H9 (cell line): ENCODE measurements around the gene KAT6B. TPM values are rescaled to one million over a fixed set of nuclear protein-coding genes. Genes with fewer than 3 reads are reported as not detected.

ENCODE experiments used
- DNase-seq: peaks from one replicate; pipeline ENCODE4 v3.0.0-alpha.2; 2017
- H2AFZ ChIP-seq: one replicate; pipeline ENCODE4 v1.6.1; 2013; ENCODE audit warnings: mild to moderate bottlenecking, low read length, control low read depth, moderate library complexity
- H2AK5ac ChIP-seq: 2 replicates; pipeline ENCODE4 v1.6.1; 2013; ENCODE audit warnings: low read length, control low read depth, mixed read lengths; ENCODE audit not compliant: insufficient read length
- H2BK120ac ChIP-seq: one replicate; pipeline ENCODE4 v1.6.1; 2013; ENCODE audit warnings: low read depth, mild to moderate bottlenecking, low read length, control low read depth, inconsistent platforms; ENCODE audit not compliant: poor library complexity, severe bottlenecking
- H2BK12ac ChIP-seq: 2 replicates; pipeline ENCODE4 v1.6.1; 2013; ENCODE audit warnings: low read length, control low read depth, mixed read lengths, low read depth; ENCODE audit not compliant: insufficient read length
- H2BK15ac ChIP-seq: 2 replicates; pipeline ENCODE4 v1.6.1; 2013; ENCODE audit warnings: low read depth, low read length, control low read depth
- H2BK20ac ChIP-seq: one replicate; pipeline ENCODE4 v1.6.1; 2013; ENCODE audit warnings: low read depth, mild to moderate bottlenecking, low read length, control low read depth, inconsistent platforms; ENCODE audit not compliant: poor library complexity, severe bottlenecking
- H2BK5ac ChIP-seq: 2 replicates; pipeline ENCODE4 v1.6.1; 2013; ENCODE audit warnings: low read length, control low read depth, mixed read lengths; ENCODE audit not compliant: insufficient read length
- H3K14ac ChIP-seq: 2 replicates; pipeline ENCODE4 v1.6.1; 2013; ENCODE audit warnings: low read length, control low read depth; ENCODE audit not compliant: insufficient read depth
- H3K18ac ChIP-seq: 2 replicates; pipeline ENCODE4 v1.6.1; 2013; ENCODE audit warnings: low read depth, mild to moderate bottlenecking, mixed read lengths, low read length, control low read depth; ENCODE audit not compliant: insufficient read length
- H3K23ac ChIP-seq: 2 replicates; pipeline ENCODE4 v1.6.1; 2013; ENCODE audit warnings: low read length, control low read depth, mixed read lengths, low read depth; ENCODE audit not compliant: insufficient read length
- H3K23me2 ChIP-seq: 2 replicates; pipeline ENCODE4 v1.6.1; 2013; ENCODE audit warnings: low read depth, mild to moderate bottlenecking, mixed read lengths, low read length, control low read depth; ENCODE audit not compliant: insufficient read length, poor library complexity, severe bottlenecking
- H3K27ac ChIP-seq: 2 replicates; pipeline ENCODE4 v1.5.1; 2013; ENCODE audit warnings: low read length, control low read depth, mixed read lengths, low read depth; ENCODE audit not compliant: insufficient read length
- H3K27me3 ChIP-seq: 2 replicates; pipeline ENCODE4 v1.6.1; 2013; ENCODE audit warnings: low read length, control low read depth, inconsistent platforms; ENCODE audit not compliant: insufficient read depth
- H3K4ac ChIP-seq: 2 replicates; pipeline ENCODE4 v1.6.1; 2013; ENCODE audit warnings: low read depth, mild to moderate bottlenecking, control low read depth, inconsistent platforms, low read length, moderate library complexity
- H3K4me1 ChIP-seq: 2 replicates; pipeline ENCODE4 v1.6.1; 2013; ENCODE audit warnings: low read length, control low read depth, inconsistent platforms; ENCODE audit not compliant: insufficient read depth
- H3K4me2 ChIP-seq: 2 replicates; pipeline ENCODE4 v1.6.1; 2013; ENCODE audit warnings: low read length, control low read depth, mixed read lengths; ENCODE audit not compliant: insufficient read length, insufficient read depth
- H3K56ac ChIP-seq: 2 replicates; pipeline ENCODE4 v1.6.1; 2013; ENCODE audit warnings: low read depth, mild to moderate bottlenecking, mixed read lengths, low read length, control low read depth; ENCODE audit not compliant: insufficient read length
- H3K79me1 ChIP-seq: 2 replicates; pipeline ENCODE4 v1.6.1; 2013; ENCODE audit warnings: low read depth, mild to moderate bottlenecking, moderate library complexity, low read length, control low read depth, inconsistent platforms; ENCODE audit not compliant: insufficient read depth, poor library complexity, severe bottlenecking
- H3K79me2 ChIP-seq: 2 replicates; pipeline ENCODE4 v1.6.1; 2013; ENCODE audit warnings: low read length, control low read depth, inconsistent platforms; ENCODE audit not compliant: insufficient read depth
- H3K9ac ChIP-seq: 2 replicates; pipeline ENCODE4 v1.6.1; 2013; ENCODE audit warnings: low read length, control low read depth, mixed read lengths; ENCODE audit not compliant: insufficient read length; ENCODE audit errors: extremely low read depth
- H3K9me3 ChIP-seq: one replicate; pipeline ENCODE4 v1.6.1; 2013; ENCODE audit warnings: low read depth, low read length, inconsistent platforms; ENCODE audit not compliant: control insufficient read depth
- H3T11ph ChIP-seq: one replicate; pipeline ENCODE4 v1.6.1; 2013; ENCODE audit warnings: mild to moderate bottlenecking, low read length, control low read depth, inconsistent platforms
- H4K20me1 ChIP-seq: one replicate; pipeline ENCODE4 v1.6.1; 2013; ENCODE audit not compliant: control insufficient read depth, insufficient read length, insufficient read depth
- H4K5ac ChIP-seq: 2 replicates; pipeline ENCODE4 v1.6.1; 2013; ENCODE audit warnings: low read depth, mild to moderate bottlenecking, mixed read lengths, low read length, control low read depth; ENCODE audit not compliant: insufficient read length
- H4K8ac ChIP-seq: replicated peaks from 2 replicates; pipeline ENCODE4 v1.6.1; 2013; ENCODE audit warnings: low read length, control low read depth, mixed read lengths, low read depth; ENCODE audit not compliant: insufficient read length
- H4K91ac ChIP-seq: 2 replicates; pipeline ENCODE4 v1.6.1; 2013; ENCODE audit warnings: low read depth, mild to moderate bottlenecking, moderate library complexity, mixed read lengths, low read length, control low read depth; ENCODE audit not compliant: insufficient read length
- H3K27ac Mint-ChIP-seq, 3 experiments: 2 replicates in 2 of 3; 3 replicates in 1 of 3; pipeline ENCODE4 v1.8.0; 2020 to 2021; ENCODE audit warnings: mixed read lengths in 3 of 3, mild to moderate bottlenecking in 1 of 3, moderate library complexity in 1 of 3
- H3K27me3 Mint-ChIP-seq: 2 replicates; pipeline ENCODE4 v1.8.0; 2021; ENCODE audit warnings: low read depth, mild to moderate bottlenecking, moderate library complexity, mixed read lengths
- H3K36me3 Mint-ChIP-seq, 3 experiments: 2 replicates in 2 of 3; 3 replicates in 1 of 3; pipeline ENCODE4 v1.8.0; 2020 to 2021; ENCODE audit warnings: low read depth in 3 of 3, mixed read lengths in 3 of 3; ENCODE audit not compliant: insufficient read depth in 1 of 3
- H3K4me1 Mint-ChIP-seq, 2 experiments: 2 replicates each; pipeline ENCODE4 v1.8.0; 2020; ENCODE audit warnings: mixed read lengths in 2 of 2
- H3K4me3 Mint-ChIP-seq, 2 experiments: 2 replicates in 1 of 2; 3 replicates in 1 of 2; pipeline ENCODE4 v1.8.0; 2020 to 2021; ENCODE audit warnings: mild to moderate bottlenecking in 2 of 2, mixed read lengths in 2 of 2, moderate library complexity in 1 of 2
- H3K9me3 Mint-ChIP-seq, 2 experiments: 2 replicates in 1 of 2; 3 replicates in 1 of 2; pipeline ENCODE4 v1.8.0; 2020; ENCODE audit warnings: mild to moderate bottlenecking in 2 of 2, mixed read lengths in 2 of 2, moderate library complexity in 1 of 2
- CTCF ChIP-seq: fragments of 200-600 bp; sonication (generic); conservative IDR thresholded peaks from 3 replicates; pipeline ENCODE4 v1.8.0; 2021; ENCODE audit warnings: antibody characterized with exemption, mild to moderate bottlenecking
- WGBS: extraction: QIAGEN DNeasy Blood & Tissue Kit; methylation state at CpG from one replicate; pipeline ENCODE4 v1.1.7; 2013; ENCODE audit warnings: missing lambda C conversion rate, low lambda C conversion rate, mixed read lengths; ENCODE audit not compliant: insufficient read length; ENCODE audit errors: extremely low coverage; 5-methylcytosine and 5-hydroxymethylcytosine counted together
- total RNA-seq: library from RNA; stranded (reverse); gene quantifications from 2 replicates; pipeline ENCODE4 v1.2.1, GENCODE V29; 2021

Gene KAT6B
- total RNA-seq, 1 experiment from 2014 or later, result 34.2 TPM

GRCh38 chr10:75042292-75042974 is 216.0 kb downstream of the KAT6B start:
- H3K23me2 ChIP-seq, result no peaks in the 10 kb centered on the region
- H3K36me3 Mint-ChIP-seq, result no peaks in the 10 kb centered on the region
- TF ChIP-seq CTCF, result no peak
- H3K4me2 ChIP-seq, result no peak overlapping the region
- no peak overlapping the region for H3K18ac ChIP-seq
- no peaks in the 10 kb centered on the region for H3K79me1 ChIP-seq
- no peak for DNase-seq
- H4K20me1 ChIP-seq, result no peaks in the 10 kb centered on the region
- no peak overlapping the region for H3K4me3 Mint-ChIP-seq
- H2AK5ac ChIP-seq, result no peak overlapping the region
- H4K91ac ChIP-seq, result no peak overlapping the region
- H2BK5ac ChIP-seq, result no peak overlapping the region
- H3K27me3 ChIP-seq, result no peaks in the 10 kb centered on the region
- no peak overlapping the region for H2BK20ac ChIP-seq
- H2BK120ac ChIP-seq, result no peak overlapping the region
- no peaks in the 10 kb centered on the region for H3K4me1 Mint-ChIP-seq
- H4K8ac ChIP-seq, result no peak overlapping the region
- no CpG with 5 or more reads among the region's 1 CpG for WGBS
- no peak overlapping the region for H3K23ac ChIP-seq
- no peak overlapping the region for H3K56ac ChIP-seq
- H3T11ph ChIP-seq, result no peak overlapping the region
- H2BK12ac ChIP-seq, result no peak overlapping the region
- H2BK15ac ChIP-seq, result no peak overlapping the region
- no peaks in the 10 kb centered on the region for H3K9me3 Mint-ChIP-seq
- no peak overlapping the region for H3K27ac ChIP-seq
- H3K27ac Mint-ChIP-seq, result no peak overlapping the region
- H3K27me3 Mint-ChIP-seq, result no peaks in the 10 kb centered on the region
- no peak overlapping the region for H4K5ac ChIP-seq
- H3K4me1 ChIP-seq, result no peaks in the 10 kb centered on the region
- no peaks in the 10 kb centered on the region for H3K79me2 ChIP-seq
- H3K9me3 ChIP-seq, result no peaks in the 10 kb centered on the region
- no peak overlapping the region for H3K14ac ChIP-seq
- H3K4ac ChIP-seq, result no peak overlapping the region
- no peak overlapping the region for H2AFZ ChIP-seq
- no peak overlapping the region for H3K9ac ChIP-seq
